Measurements from ENCODE around the gene KIAA1755.
"Not testable (repeated sequence)": the region's sequence is repeated elsewhere in the genome, so short reads cannot be mapped to it uniquely, and the experiment has no call there.

KIAA1755 gene

DNA sequence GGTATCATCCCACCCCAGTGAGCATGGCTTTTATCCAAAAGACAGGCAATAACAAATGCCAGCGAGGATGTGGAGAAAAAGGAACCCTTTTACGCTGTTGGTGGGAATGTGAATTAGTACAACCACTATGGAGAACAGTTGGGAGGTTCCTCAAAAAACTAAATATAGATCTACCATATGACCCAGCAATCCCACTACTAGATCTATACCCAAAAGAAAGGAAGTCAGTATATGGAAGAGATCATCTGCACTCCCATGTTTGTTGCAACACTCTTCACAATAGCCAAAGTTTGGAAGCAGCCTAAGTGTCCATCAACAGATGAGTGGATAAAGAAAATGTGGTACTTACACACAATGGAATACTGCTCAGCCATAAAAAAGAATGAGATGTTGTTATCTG is 5.9 kb upstream of the KIAA1755 start:
- DNase-seq (ENCODE audit: low read depth): no peak

GRCh38 chr20:38262931-38263330 is 2.4 kb upstream of the KIAA1755 start:
- no peak for DNase-seq (ENCODE audit: low read depth)

DNA sequence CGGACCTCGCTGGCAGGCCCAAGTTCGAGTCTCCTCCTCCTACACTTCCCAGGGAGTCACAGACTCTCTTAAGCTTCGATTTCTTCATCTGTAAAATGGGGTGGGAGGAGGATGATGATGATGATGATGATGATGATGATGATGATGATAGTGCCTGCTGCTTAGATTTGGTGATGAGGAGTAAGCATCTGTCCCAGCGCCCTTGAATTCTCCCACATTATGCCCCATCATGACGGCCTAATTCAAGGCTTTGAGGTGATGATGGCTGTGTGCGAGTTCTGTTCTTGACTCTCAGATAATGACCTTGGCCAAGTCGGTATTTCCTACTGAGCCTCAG is 487 bp upstream of the KIAA1755 start:
- no peak for DNase-seq (ENCODE audit: low read depth)

DNA sequence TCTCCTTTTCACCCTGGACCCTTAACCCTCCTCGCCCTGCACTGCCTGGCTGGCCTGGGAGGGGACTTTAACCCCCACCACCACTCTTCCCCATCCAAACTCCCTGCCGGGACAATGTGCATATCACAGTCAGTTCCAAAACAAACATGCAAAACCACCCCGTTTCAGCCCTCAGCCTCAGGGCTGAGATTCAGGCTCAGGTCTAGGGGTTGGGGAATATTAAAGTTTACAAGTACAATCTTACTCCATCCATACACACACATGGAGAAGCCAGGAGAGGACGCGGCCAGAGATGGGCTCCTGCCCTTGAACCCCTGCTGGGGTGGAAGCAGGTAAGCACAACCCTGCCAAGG is 534 bp downstream of the KIAA1755 start:
- no peak for DNase-seq (ENCODE audit: low read depth)

- no peak for DNase-seq (ENCODE audit: low read depth)
Observed at GRCh38 chr20:38258545-38259215, 1.9 kb downstream of the KIAA1755 start.

DNA sequence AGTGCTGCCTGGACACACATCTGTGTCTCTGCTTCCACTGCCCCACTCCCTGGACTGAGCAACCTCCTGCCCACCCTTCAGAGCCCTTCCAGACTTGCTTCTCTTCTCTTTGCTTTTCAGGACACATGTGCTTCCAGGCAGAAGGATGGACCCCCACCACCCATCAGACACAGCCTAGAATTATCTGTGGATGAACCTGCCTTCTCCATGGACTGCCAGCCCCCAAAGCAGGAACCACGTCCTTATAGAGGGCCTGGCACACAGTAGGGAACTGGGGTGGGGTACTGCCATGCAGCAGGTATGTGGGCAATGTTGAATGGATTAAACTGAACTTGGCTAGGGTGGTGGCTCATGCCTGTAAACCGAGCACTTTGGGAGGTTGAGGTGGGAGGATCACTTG is 3.6 kb downstream of the KIAA1755 start:
- no peak for DNase-seq (ENCODE audit: low read depth)

DNA sequence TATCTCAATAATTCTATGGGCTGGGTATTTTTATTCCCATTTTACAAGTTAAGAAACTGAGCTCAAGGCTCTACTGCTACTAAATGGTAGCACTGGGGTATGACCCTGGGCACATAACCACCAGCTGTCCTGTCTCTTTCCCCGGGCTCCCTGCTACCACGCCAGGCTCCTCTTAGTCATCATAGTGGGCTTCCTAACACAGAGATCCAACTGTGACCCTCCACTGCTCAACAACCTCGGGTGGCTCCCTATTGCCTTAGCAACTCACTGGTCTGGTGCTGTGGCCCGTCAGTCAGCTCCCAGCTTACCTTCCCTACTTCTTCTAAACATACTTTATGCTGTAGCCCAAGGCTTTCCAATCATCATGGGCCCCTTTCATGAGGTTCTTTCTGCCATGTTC is 4.5 kb downstream of the KIAA1755 start:
- DNase-seq (ENCODE audit: low read depth): no peak

GRCh38 chr20:38255393-38255792 is 5.1 kb downstream of the KIAA1755 start:
- DNase-seq (ENCODE audit: low read depth): no peak

GRCh38 chr20:38254621-38255020 is 5.9 kb downstream of the KIAA1755 start:
- DNase-seq (ENCODE audit: low read depth): not testable (repeated sequence)

GRCh38 chr20:38253571-38253970 is 7.0 kb downstream of the KIAA1755 start:
- no peak for DNase-seq (ENCODE audit: low read depth)

DNA sequence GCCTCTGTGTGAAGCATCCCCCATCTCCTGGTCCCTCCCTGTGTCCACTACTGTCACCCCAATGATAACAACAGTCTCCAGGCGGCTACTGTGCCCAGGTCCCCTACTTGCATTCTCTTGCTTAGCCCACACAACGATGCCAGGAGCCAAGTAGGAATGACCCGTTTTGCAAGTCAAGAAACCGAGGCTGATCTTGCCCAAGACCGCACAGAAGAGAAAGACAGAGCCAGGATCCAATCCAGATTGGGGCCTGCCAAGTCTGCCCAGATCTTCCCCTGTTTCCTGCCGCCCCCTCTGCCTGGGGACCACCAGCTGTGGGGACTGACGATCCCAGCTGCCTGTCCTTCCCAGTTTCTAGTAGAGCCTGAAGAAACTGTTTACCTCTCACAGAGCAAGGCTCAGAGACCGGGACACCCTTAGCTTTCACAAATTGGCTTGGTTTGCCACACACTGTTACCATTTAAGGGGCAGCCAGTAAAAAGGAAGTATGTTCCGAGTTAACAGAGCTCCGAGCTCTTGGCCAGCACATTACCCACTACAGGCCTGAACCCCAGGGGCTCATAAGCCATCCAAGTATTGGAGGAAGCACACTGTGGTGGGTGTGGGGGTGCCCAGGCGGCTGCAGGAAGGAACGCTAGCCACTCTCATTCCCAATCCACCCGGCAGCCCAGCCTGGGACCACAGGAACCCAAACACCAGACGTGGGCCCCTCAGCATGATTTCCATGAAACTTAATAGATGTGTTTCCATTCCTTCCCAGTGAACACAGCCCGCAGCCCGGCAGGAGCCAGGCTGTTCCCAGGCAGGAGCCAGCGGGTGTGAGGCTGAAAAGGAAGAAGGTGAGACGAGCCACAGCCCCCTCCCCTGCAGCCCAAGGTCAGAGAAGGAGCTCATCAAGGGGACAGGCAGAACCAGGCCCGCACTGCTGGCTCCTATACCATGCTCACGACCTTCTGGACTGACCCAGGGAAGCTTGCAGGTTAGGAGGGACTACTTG is 7.9 kb downstream of the KIAA1755 start:
- DNase-seq (ENCODE audit: low read depth): no peak

DNA sequence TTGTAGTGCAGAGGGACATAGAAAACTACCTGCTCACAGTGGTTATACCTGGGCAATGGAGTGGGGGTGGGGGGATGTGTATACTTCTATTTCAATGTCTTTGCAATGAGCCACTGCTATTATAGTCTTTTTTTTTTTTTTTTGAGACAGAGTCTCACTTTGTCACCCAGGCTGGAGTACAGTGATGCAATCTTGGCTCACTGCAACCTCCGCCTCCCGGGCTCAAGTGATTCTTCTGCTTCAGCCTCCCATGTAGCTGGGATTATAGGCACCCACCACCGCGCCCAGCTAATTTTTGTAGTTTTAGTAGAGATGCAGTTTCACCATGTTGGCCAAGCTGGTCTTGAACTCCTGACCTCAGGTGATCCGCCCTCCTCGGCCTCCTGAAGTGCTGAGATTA is 9.1 kb downstream of the KIAA1755 start:
- DNase-seq (ENCODE audit: low read depth): not testable (repeated sequence)

GRCh38 chr20:38250609-38251008 is 9.9 kb downstream of the KIAA1755 start:
- DNase-seq (ENCODE audit: low read depth): no peak

GRCh38 chr20:38249536-38250310 is 10.8 kb downstream of the KIAA1755 start:
- no peak for DNase-seq (ENCODE audit: low read depth)

- no peak for DNase-seq (ENCODE audit: low read depth)
Observed at GRCh38 chr20:38248133-38248532, 12.4 kb downstream of the KIAA1755 start.

GRCh38 chr20:38247725-38248124 is 12.8 kb downstream of the KIAA1755 start:
- DNase-seq (ENCODE audit: low read depth): not testable (repeated sequence)

DNA sequence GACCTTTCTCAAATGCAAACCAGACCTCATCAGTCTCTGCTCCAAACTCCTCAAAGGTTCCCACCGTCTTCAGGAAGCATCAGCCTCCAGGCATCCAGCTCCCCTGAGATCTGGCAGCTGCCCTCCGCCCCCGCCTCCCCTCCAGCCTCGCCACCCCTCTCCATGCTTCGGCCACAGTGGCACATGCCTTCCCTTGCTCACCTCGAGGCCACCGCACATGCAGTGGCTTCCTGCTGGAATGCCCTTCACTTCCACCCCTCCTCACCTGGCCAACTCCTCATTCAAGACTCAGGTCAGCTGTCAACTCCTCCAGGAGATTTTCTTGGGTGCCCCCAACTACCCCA is 13.4 kb downstream of the KIAA1755 start:
- no peak for DNase-seq (ENCODE audit: low read depth)

DNA sequence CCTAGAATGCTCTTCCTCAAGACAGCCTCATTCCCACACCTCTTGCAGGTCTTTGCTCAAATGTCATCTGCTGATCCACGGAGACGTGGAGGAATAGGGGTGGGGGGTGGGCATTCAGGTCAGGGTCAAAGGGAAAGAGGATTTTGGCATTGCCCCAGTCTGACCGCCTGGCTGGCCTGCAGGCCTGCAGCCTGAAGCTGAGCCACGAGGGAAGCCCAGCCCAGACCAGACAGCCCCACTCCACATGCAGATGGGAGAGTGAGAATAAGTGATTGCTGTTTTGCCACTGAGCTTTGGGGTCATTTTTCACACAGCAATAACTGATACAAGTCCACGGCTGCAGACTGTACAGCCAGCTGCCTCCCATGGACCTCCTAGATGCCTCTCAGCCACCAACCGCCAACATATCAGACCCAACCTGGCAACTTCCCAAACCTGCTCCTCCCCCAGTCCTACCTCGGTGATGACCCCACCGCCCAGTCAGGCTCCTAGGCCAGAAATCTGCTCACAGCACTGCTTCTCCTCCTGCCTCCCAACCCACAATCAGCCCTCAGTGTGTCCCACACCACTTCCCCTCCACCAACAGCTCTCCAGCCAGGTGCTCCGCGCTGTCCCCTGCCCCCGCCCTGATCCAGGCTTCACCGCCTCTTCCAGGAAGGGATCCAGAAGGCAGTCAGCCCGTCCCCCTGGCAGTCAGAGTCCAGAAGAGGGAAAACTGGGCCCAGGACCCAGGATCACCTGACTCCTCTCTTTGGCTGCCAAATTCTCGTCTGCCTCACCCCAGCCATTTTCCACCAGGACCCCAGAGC is 14.0 kb downstream of the KIAA1755 start:
- DNase-seq (ENCODE audit: low read depth): no peak

- DNase-seq (ENCODE audit: low read depth): no peak
Observed at GRCh38 chr20:38245753-38246152, 14.8 kb downstream of the KIAA1755 start.

DNA sequence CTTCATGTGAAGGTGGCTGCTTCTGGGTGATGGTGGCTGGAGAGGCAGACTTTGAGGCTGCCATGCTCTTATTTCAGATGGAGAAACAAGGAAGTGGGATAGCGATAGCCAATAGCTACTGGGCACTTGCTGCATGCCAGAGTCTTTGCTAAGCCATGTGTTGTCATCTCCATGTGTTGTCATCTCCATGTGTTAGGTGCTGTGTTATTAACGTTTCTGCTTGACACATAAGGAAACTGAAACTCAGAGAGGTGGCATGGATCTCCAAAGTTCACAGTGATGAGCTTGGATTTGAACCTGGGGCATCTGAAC is 16.9 kb downstream of the KIAA1755 start:
- DNase-seq (ENCODE audit: low read depth): no peak

DNA sequence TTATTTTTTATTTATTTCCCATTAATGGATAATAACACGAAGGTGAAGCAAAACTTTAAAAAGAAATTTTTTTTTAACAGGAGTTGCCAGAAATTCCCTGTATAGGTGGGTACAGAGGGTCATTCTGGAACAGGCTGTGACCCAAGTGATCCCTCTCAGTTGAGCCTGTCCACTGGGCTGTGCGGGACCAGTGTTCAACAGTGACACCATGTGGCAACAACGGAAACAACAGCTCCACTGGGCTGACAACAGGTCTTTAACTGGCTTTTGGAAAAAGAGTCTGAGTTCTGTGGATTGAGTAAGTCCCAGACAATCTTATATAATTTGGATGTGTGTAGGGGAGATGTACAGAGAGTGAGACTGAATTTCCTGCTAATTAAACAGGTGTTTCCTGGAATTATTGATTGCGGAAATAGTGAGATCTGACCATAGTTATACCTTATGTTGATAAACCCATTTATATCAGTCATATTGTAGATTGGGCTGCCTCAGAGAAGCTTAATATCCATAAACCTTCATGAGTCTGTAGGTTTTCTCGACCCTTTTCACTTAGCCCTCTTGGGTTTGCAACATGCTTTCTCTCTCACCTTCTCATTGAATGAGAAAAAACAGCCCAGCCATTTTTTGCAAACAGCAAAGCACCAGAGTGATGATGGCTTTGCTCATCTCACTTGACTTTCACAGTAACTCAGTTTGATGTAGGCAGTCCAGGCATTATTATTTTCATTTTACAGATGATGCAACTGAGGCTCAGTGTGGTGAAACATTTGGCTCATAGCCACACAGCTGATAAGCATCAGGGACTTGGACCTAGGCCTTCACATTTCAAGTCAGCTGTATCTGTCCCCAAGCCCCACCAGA is 17.5 kb downstream of the KIAA1755 start:
- no peak for DNase-seq (ENCODE audit: low read depth)
